K562 (cell line): ENCODE data around the gene HYOU1. TPM values are rescaled to one million over a fixed set of nuclear protein-coding genes. Genes with fewer than 3 reads are reported as not detected.

Source experiments
- CBX5 ChIP-seq: IDR thresholded peaks from 2 replicates; pipeline ENCODE4 v1.6.1; 2014; ENCODE audit warnings: low read depth, borderline replicate concordance
- CBX8 ChIP-seq: fragments of 200-600 bp; sonication (generic); IDR thresholded peaks from 2 replicates; pipeline ENCODE4 v1.6.1; 2012; ENCODE audit warnings: borderline replicate concordance, mixed run types, low read depth, mild to moderate bottlenecking, moderate library complexity, mixed read lengths, low read length, control low read depth, inconsistent platforms; ENCODE audit not compliant: poor library complexity, severe bottlenecking; ENCODE audit errors: extremely low read depth
- EZH2 ChIP-seq: IDR thresholded peaks from 2 replicates; pipeline ENCODE4 v1.6.1; 2012; ENCODE audit warnings: low read depth, mild to moderate bottlenecking, inconsistent platforms, low read length, borderline replicate concordance
- FUS ChIP-seq: fragments of 200-400 bp; formaldehyde crosslinking; optimal IDR thresholded peaks from 2 replicates; pipeline ENCODE3; 2017; ENCODE audit warnings: low read depth, low read length
- KDM1A ChIP-seq, 2 experiments: fragments of 450-650 bp; IDR thresholded peaks; 2 replicates each; pipeline ENCODE4 v1.6.1; 2016; ENCODE audit warnings: mild to moderate bottlenecking in 2 of 2
- KDM5B ChIP-seq: fragments of 200-600 bp; sonication (generic); IDR thresholded peaks from 2 replicates; pipeline ENCODE4 v1.6.1; 2012; ENCODE audit warnings: low read depth, mild to moderate bottlenecking, moderate library complexity, low read length, control low read depth, inconsistent platforms; ENCODE audit not compliant: insufficient replicate concordance
- KHSRP ChIP-seq: fragments of 450-650 bp; IDR thresholded peaks from 2 replicates; pipeline ENCODE4 v1.6.1; 2017
- MAZ ChIP-seq, 2 experiments: fragments of 450-650 bp in 1 of 2; sonication (generic) in 1 of 2; formaldehyde crosslinking; IDR thresholded peaks in 1 of 2; conservative IDR thresholded peaks in 1 of 2; 2 replicates each; pipeline versions ENCODE4 v1.4.0 to v1.5.0; 2020; ENCODE audit warnings: mild to moderate bottlenecking in 1 of 2, missing genetic modification reagents in 1 of 2
- MYBL2 ChIP-seq, 2 experiments: fragments of 450-650 bp in 1 of 2; sonication (generic) in 1 of 2; formaldehyde crosslinking in 1 of 2; IDR thresholded peaks; 2 replicates each; pipeline versions ENCODE4 v1.6.1 to v1.8.1; 2017 to 2022; ENCODE audit warnings: borderline replicate concordance in 1 of 2, inconsistent platforms in 1 of 2, low read depth in 1 of 2, mild to moderate bottlenecking in 1 of 2, missing genetic modification reagents in 1 of 2, moderate library complexity in 1 of 2
- NR3C1 ChIP-seq: sonication (generic); formaldehyde crosslinking; IDR thresholded peaks from 2 replicates; pipeline ENCODE4 v1.8.1; 2022; ENCODE audit warnings: missing genetic modification reagents
- NUFIP1 ChIP-seq: fragments of 450-650 bp; IDR thresholded peaks from 2 replicates; pipeline ENCODE4 v1.6.1; 2018; ENCODE audit not compliant: partially characterized antibody
- RBFOX2 ChIP-seq: fragments of 200-400 bp; formaldehyde crosslinking; IDR thresholded peaks from 2 replicates; pipeline ENCODE4 v1.6.1; 2017; ENCODE audit warnings: low read depth, mild to moderate bottlenecking, low read length, moderate library complexity
- RBM15 ChIP-seq: fragments of 200-400 bp; formaldehyde crosslinking; IDR thresholded peaks from 2 replicates; pipeline ENCODE4 v1.6.1; 2018; ENCODE audit warnings: mild to moderate bottlenecking, low read length, moderate library complexity; ENCODE audit not compliant: insufficient read depth
- SIN3B ChIP-seq: fragments of 450-650 bp; IDR thresholded peaks from 2 replicates; pipeline ENCODE4 v1.6.1; 2017; ENCODE audit warnings: low read depth, mild to moderate bottlenecking, moderate library complexity
- TRIM24 ChIP-seq, 2 experiments: fragments of 450-650 bp; IDR thresholded peaks; 2 replicates each; pipeline ENCODE4 v1.6.1; 2016
- WHSC1 ChIP-seq: IDR thresholded peaks from one replicate; pipeline ENCODE4 v1.6.1; 2012; ENCODE audit warnings: low read length, control low read depth, inconsistent platforms
- YY1 ChIP-seq, 3 experiments: IDR thresholded peaks; 2 replicates each; pipeline ENCODE4 v1.6.1; 2011; ENCODE audit warnings: low read length in 2 of 3, mild to moderate bottlenecking in 2 of 3, moderate library complexity in 2 of 3, borderline replicate concordance in 1 of 3, control low read depth in 1 of 3, low read depth in 1 of 3; ENCODE audit not compliant: insufficient read depth in 3 of 3, insufficient replicate concordance in 2 of 3, control insufficient read depth in 1 of 3, insufficient read length in 1 of 3; ENCODE audit errors: extremely low read depth in 1 of 3
- ZNF431 ChIP-seq: sonication (generic); formaldehyde crosslinking; IDR thresholded peaks from 2 replicates; pipeline ENCODE4 v1.8.0; 2022; ENCODE audit warnings: mild to moderate bottlenecking, missing genetic modification reagents
- ZNF57 ChIP-seq: fragments of 450-650 bp; formaldehyde crosslinking; IDR thresholded peaks from 2 replicates; pipeline ENCODE4 v1.4.0; 2020; ENCODE audit warnings: mild to moderate bottlenecking, moderate library complexity
- ZNF76 ChIP-seq: fragments of 250-450 bp; sonication (Bioruptor Pico); IDR thresholded peaks from 2 replicates; pipeline ENCODE4 v1.4.0; 2020; ENCODE audit warnings: mild to moderate bottlenecking, moderate library complexity, borderline replicate concordance
- polyA plus RNA-seq, 8 experiments: library from polyadenylated mRNA; depleted of rRNA in 4 of 8; stranded (reverse) in 5 of 8; unstranded in 3 of 8; fragments of >200 nt; fragmentation: Nextera tagmentation in 2 of 8; fragmentation: Illumina TruSeq in 1 of 8; extraction: Ambion mirVana in 2 of 8; extraction: Trizol in 1 of 8; gene quantifications; 2 replicates each; pipeline versions ENCODE4 v1.2.1 to v1.2.3, GENCODE V29; 2011 to 2014; ENCODE audit warnings: inconsistent platforms in 1 of 8, missing spikeins in 1 of 8
- total RNA-seq, 7 experiments: library from RNA; depleted of rRNA in 6 of 7; stranded (reverse); fragments of >200 nt in 6 of 7; fragmentation: Illumina TruSeq in 2 of 7; extraction: Trizol in 2 of 7; gene quantifications; 2 replicates each; pipeline versions ENCODE4 v1.2.1 to v1.2.3, GENCODE V29; 2011 to 2021; ENCODE audit warnings: low replicate concordance in 1 of 7
- TF ChIP-seq, protein P1 (sequence below): fragments of 450-650 bp; conservative IDR thresholded peaks from 2 replicates; pipeline ENCODE4 v1.6.1; 2016; ENCODE audit warnings: missing genetic modification characterization, low read depth, mild to moderate bottlenecking, control low read depth, missing compliant biosample characterization

Gene HYOU1
- total and polyA plus RNA-seq, 9 of the 15 experiments (the other 6 are each of a cell fraction or from before 2014, with no cell fraction given): 19.5 to 197 (median 128) TPM

GRCh38 chr11:118997627-118998387, 59.2 kb downstream of the HYOU1 start, which contains the start of gene CENATAC (continued):
- TF ChIP-seq FUS: no peak
- peak; percentile 56 to 79; a peak in 3 of 4 replicates for TF ChIP-seq MAZ (CRISPR knock-in tag; conservative IDR thresholded peaks at IDR 0.05 in 1 of 2, IDR thresholded peaks at IDR 0.05 in 1 of 2)
- no peak for TF ChIP-seq ZNF57 (CRISPR knock-in tag)
- 0 out of 2 replicates have a peak, but pooled peaks have one; percentile 49 for TF ChIP-seq ZNF76 (CRISPR knock-in tag)
- peak; percentile 95 for TF ChIP-seq KDM5B
- TF ChIP-seq YY1 (IDR thresholded peaks at IDR 0.05; ENCODE audit: borderline replicate concordance in 1 of 3, control insufficient read depth in 1 of 3, extremely low read depth in 1 of 3, insufficient read depth in 3 of 3, insufficient read length in 1 of 3, insufficient replicate concordance in 2 of 3, low read depth in 1 of 3, low read length in 2 of 3): peak; percentile 44 to 80 (median 66)
- TF ChIP-seq ZNF431 (CRISPR knock-in tag): peak; percentile 53; the same call in 1 of the 2 replicates
- TF ChIP-seq CBX8: no peak
- no peak for TF ChIP-seq NR3C1 (CRISPR knock-in tag)
- TF ChIP-seq RBFOX2: peak; percentile 90
- TF ChIP-seq SIN3B: peak; percentile 55; the same call in 1 of the 2 replicates
- TF ChIP-seq RBM15: no peak
- no peak for TF ChIP-seq MYBL2 (IDR thresholded peaks at IDR 0.05; ENCODE audit: low read depth)
- TF ChIP-seq MYBL2 (CRISPR knock-in tag; IDR thresholded peaks at IDR 0.05; ENCODE audit: borderline replicate concordance): no peak
- no peak for TF ChIP-seq KDM1A (IDR thresholded peaks at IDR 0.05)
- TF ChIP-seq CBX5: no peak
- no peak for TF ChIP-seq NUFIP1
- no peak for TF ChIP-seq WHSC1
- TF ChIP-seq, protein P1, sequence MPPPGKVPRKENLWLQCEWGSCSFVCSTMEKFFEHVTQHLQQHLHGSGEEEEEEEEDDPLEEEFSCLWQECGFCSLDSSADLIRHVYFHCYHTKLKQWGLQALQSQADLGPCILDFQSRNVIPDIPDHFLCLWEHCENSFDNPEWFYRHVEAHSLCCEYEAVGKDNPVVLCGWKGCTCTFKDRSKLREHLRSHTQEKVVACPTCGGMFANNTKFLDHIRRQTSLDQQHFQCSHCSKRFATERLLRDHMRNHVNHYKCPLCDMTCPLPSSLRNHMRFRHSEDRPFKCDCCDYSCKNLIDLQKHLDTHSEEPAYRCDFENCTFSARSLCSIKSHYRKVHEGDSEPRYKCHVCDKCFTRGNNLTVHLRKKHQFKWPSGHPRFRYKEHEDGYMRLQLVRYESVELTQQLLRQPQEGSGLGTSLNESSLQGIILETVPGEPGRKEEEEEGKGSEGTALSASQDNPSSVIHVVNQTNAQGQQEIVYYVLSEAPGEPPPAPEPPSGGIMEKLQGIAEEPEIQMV (tag): no peak
- TF ChIP-seq KHSRP: no peak
- TF ChIP-seq TRIM24 (IDR thresholded peaks at IDR 0.05): no peak
- TF ChIP-seq EZH2: no peak
